GM13976 (cell line): ENCODE results near the gene TSC22D2.
"Not testable (repeated sequence)": the region's sequence is repeated elsewhere in the genome, so short reads cannot be mapped to it uniquely, and the experiment has no call there.

Experiments used
- DNase-seq: peaks from one replicate; pipeline ENCODE4 v3.0.0; 2012; ENCODE audit warnings: low spot score
- in situ Hi-C: fragments of 300-500 bp; cut with MboI; formaldehyde crosslinking; loops from one replicate; pipeline ENCODE4 v1.12.0; 2022; ENCODE audit warnings: low sequenced_read_pairs, mixed read lengths, inconsistent platforms; ENCODE audit not compliant: unreplicated experiment
- TF ChIP-seq, protein P1 (sequence below): IDR thresholded peaks from 2 replicates; pipeline ENCODE4 v1.5.1; 2012; ENCODE audit warnings: borderline replicate concordance, mild to moderate bottlenecking; ENCODE audit not compliant: insufficient read depth; ENCODE audit errors: extremely low read depth, missing control alignments, control extremely low read depth

The TSC22D2 gene

DNA sequence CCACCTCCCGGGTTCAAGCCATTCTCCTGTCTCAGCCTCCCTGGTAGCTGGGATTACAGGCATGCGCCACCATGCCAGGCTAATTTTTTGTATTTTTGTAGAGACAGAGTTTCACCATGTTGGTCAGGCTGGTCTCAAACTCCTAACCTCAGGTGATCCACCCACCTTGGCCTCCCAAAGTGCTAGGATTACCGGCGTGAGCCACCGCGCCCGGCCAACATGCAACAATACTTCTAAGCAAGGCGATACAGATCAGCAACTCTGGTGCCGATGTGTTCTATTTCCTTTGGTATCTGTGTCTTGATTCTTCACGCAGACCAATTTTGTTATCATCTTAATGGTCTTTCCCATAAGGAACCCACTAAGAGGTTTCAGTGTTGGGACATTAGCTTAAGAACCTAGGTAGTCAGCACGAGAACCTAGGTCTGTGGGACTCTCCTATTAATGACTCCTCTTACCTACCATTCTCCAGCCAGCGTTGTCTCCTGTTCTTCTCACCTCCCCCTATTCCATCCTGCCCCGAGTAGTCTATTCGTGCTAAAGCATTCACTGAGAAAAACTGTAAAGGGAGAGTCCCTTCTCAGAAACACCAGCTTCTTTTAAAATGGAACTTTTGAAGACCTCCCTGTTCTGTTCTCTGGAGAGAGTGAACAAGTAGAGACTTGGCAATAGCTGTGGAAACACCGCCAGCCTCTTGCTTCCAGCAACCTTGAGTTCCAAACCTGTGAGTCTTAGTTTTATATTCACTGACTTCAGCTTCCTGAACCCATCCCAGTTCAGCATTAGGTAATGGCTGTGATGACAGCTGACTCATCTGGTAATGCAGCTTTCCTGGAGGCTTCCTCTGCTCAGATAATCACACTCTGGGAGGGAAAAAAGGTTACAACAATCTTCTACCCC lies 61.2 kb downstream of the TSC22D2 start:
- in situ Hi-C loops, result no loop called here
- TF ChIP-seq, protein P1, sequence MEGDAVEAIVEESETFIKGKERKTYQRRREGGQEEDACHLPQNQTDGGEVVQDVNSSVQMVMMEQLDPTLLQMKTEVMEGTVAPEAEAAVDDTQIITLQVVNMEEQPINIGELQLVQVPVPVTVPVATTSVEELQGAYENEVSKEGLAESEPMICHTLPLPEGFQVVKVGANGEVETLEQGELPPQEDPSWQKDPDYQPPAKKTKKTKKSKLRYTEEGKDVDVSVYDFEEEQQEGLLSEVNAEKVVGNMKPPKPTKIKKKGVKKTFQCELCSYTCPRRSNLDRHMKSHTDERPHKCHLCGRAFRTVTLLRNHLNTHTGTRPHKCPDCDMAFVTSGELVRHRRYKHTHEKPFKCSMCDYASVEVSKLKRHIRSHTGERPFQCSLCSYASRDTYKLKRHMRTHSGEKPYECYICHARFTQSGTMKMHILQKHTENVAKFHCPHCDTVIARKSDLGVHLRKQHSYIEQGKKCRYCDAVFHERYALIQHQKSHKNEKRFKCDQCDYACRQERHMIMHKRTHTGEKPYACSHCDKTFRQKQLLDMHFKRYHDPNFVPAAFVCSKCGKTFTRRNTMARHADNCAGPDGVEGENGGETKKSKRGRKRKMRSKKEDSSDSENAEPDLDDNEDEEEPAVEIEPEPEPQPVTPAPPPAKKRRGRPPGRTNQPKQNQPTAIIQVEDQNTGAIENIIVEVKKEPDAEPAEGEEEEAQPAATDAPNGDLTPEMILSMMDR, result no peak
- DNase-seq, result no peak

- TF ChIP-seq, protein P1, result no peak
- in situ Hi-C loops, result no loop called here
- no peak for DNase-seq
These were observed 62.0 kb downstream of the TSC22D2 start for GRCh38 chr3:150469931-150470740.

- no peak for DNase-seq
- in situ Hi-C loops, result no loop called here
- TF ChIP-seq, protein P1, result no peak
These were observed 64.3 kb downstream of the TSC22D2 start for GRCh38 chr3:150472421-150472820.

DNA sequence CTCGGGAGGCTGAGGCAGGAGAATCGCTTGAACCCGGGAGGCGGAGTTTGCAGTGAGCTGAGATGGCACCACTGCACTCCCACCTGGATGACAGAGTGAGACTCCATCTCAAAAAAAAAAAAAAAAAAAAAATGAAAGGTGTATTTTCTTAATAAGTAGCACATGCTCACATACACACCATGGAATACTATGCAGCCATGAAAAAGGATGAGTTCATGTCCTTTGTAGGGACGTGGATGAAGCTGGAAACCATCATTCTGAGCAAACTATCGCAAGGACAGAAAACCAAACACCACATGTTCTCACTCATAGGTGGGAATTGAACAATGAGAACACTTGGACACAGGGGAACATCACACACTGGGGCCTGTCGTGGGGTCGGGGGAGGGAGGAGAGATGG lies 65.1 kb downstream of the TSC22D2 start:
- DNase-seq, in situ Hi-C loops: not testable (repeated sequence)

- TF ChIP-seq, protein P1, result no peak
- DNase-seq, result no peak
- in situ Hi-C loops, result no loop called here
These were observed 71.3 kb downstream of the TSC22D2 start for GRCh38 chr3:150479370-150479769.

- in situ Hi-C loops, result no loop called here
- TF ChIP-seq, protein P1, result no peak
- DNase-seq, result no peak
These were observed 72.8 kb downstream of the TSC22D2 start for GRCh38 chr3:150480877-150481276.

- in situ Hi-C loops, result no loop called here
- no peak for DNase-seq
- TF ChIP-seq, protein P1, result no peak
These were observed 75.1 kb downstream of the TSC22D2 start for GRCh38 chr3:150483226-150483625.
